Measurements from ENCODE around the gene ZNF180.

DNA sequence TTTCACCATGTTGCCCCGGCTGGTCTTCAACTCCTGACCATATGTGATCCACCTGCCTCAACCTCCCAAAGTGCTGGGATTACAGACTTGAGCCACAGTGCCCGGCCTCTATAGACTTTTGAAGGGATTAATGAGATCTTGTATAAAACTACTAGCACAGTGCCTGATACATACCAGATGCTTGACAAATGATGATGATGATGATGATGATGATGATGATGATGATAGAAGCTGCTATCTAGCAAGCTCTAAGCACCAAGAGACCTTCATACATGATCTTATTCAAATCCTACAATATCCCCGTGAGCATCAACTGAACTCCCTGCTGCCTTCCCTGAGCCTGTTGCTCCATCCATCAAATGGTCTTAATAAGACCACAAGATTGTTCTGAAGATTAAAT lies 14.7 kb upstream of the ZNF180 start:
- TF ChIP-seq, protein P1, sequence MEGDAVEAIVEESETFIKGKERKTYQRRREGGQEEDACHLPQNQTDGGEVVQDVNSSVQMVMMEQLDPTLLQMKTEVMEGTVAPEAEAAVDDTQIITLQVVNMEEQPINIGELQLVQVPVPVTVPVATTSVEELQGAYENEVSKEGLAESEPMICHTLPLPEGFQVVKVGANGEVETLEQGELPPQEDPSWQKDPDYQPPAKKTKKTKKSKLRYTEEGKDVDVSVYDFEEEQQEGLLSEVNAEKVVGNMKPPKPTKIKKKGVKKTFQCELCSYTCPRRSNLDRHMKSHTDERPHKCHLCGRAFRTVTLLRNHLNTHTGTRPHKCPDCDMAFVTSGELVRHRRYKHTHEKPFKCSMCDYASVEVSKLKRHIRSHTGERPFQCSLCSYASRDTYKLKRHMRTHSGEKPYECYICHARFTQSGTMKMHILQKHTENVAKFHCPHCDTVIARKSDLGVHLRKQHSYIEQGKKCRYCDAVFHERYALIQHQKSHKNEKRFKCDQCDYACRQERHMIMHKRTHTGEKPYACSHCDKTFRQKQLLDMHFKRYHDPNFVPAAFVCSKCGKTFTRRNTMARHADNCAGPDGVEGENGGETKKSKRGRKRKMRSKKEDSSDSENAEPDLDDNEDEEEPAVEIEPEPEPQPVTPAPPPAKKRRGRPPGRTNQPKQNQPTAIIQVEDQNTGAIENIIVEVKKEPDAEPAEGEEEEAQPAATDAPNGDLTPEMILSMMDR (IDR thresholded peaks at IDR 0.05), result no peak
- no peak for TF ChIP-seq EP300 (IDR thresholded peaks at IDR 0.05)
- no peak for TF ChIP-seq POLR2A (IDR thresholded peaks at IDR 0.05)
